CD14-positive monocyte (primary cell): Measurements from ENCODE around the gene SNRPD2. TPM values are rescaled to one million over a fixed set of nuclear protein-coding genes. Genes with fewer than 3 reads are reported as not detected.

Source experiments
- DNase-seq, 3 donors: peaks; one replicate each; pipeline ENCODE4 v3.0.0-alpha.2; 2011 to 2022
- H2AFZ ChIP-seq: 2 replicates; pipeline ENCODE4 v1.6.0; 2012; ENCODE audit warnings: mild to moderate bottlenecking, low read depth, low read length, inconsistent platforms; ENCODE audit not compliant: insufficient read depth, poor library complexity, severe bottlenecking
- H3K27ac ChIP-seq, 2 donors: 1 replicate in 1 of 2; 2 replicates in 1 of 2; pipeline ENCODE4 v1.5.1; 2012 to 2013; ENCODE audit warnings: low read length in 2 of 2, control low read depth in 1 of 2, inconsistent platforms in 1 of 2, low read depth in 1 of 2, mild to moderate bottlenecking in 1 of 2
- H3K27me3 ChIP-seq, 2 donors: one replicate each; pipeline versions ENCODE4 v1.6.0 to v1.6.1; 2011 to 2013; ENCODE audit warnings: low read length in 2 of 2; ENCODE audit not compliant: control insufficient read depth in 2 of 2, insufficient read depth in 2 of 2
- H3K36me3 ChIP-seq, 2 donors: replicated peaks in 1 of 2; 1 replicate in 1 of 2; 2 replicates in 1 of 2; pipeline versions ENCODE4 v1.5.1 to v1.6.1; 2012 to 2013; ENCODE audit warnings: low read length in 2 of 2, control low read depth in 1 of 2, inconsistent platforms in 1 of 2, mild to moderate bottlenecking in 1 of 2; ENCODE audit not compliant: insufficient read depth in 2 of 2, control insufficient read depth in 1 of 2
- H3K4me1 ChIP-seq, 2 donors: 1 replicate in 1 of 2; 2 replicates in 1 of 2; pipeline versions ENCODE4 v1.5.1 to v1.6.1; 2012 to 2013; ENCODE audit warnings: low read length in 2 of 2, control low read depth in 1 of 2, inconsistent platforms in 1 of 2, mild to moderate bottlenecking in 1 of 2, moderate library complexity in 1 of 2; ENCODE audit not compliant: insufficient read depth in 2 of 2, control insufficient read depth in 1 of 2
- H3K4me2 ChIP-seq: replicated peaks from 2 replicates; pipeline ENCODE3; 2012; ENCODE audit warnings: low read length, moderate library complexity, mild to moderate bottlenecking; ENCODE audit not compliant: poor library complexity, severe bottlenecking; ENCODE audit errors: extremely low read depth
- H3K4me3 ChIP-seq, 3 experiments: fragments of 200-600 bp in 1 of 3; sonication (generic) in 1 of 3; replicated peaks in 1 of 3; 1 replicate in 2 of 3; 2 replicates in 1 of 3; pipeline ENCODE4 v1.5.1; 2011 to 2013; ENCODE audit warnings: low read length in 3 of 3, mild to moderate bottlenecking in 3 of 3, control low read depth in 2 of 3, low read depth in 2 of 3, inconsistent platforms in 1 of 3, moderate library complexity in 1 of 3
- H3K79me2 ChIP-seq: 2 replicates; pipeline ENCODE4 v1.6.0; 2012; ENCODE audit warnings: mild to moderate bottlenecking, control low read depth, inconsistent platforms, low read length, moderate library complexity; ENCODE audit not compliant: insufficient read depth
- H3K9ac ChIP-seq: 2 replicates; pipeline ENCODE4 v1.6.0; 2017; ENCODE audit warnings: low read length, mild to moderate bottlenecking; ENCODE audit not compliant: insufficient read depth, poor library complexity, severe bottlenecking
- H3K9me3 ChIP-seq, 2 donors: replicated peaks in 1 of 2; 1 replicate in 1 of 2; 2 replicates in 1 of 2; pipeline versions ENCODE4 v1.5.1 to v1.6.1; 2012 to 2013; ENCODE audit warnings: low read length in 2 of 2, control low read depth in 1 of 2; ENCODE audit not compliant: control insufficient read depth in 1 of 2, insufficient read depth in 1 of 2
- H4K20me1 ChIP-seq: 2 replicates; pipeline ENCODE4 v1.6.0; 2012; ENCODE audit warnings: mild to moderate bottlenecking, low read length, control low read depth, moderate library complexity; ENCODE audit not compliant: insufficient read depth
- H3K27ac Mint-ChIP-seq, 7 donors: one replicate each; pipeline ENCODE4 v1.8.0; 2020; ENCODE audit warnings: mild to moderate bottlenecking in 7 of 7, mixed read lengths in 7 of 7, moderate library complexity in 6 of 7, inconsistent platforms in 2 of 7
- H3K27me3 Mint-ChIP-seq, 3 donors: one replicate each; pipeline ENCODE4 v1.8.0; 2021 to 2022; ENCODE audit warnings: low read depth in 3 of 3, mild to moderate bottlenecking in 3 of 3, mixed read lengths in 3 of 3, moderate library complexity in 3 of 3, inconsistent platforms in 1 of 3
- H3K36me3 Mint-ChIP-seq, 2 donors: one replicate each; pipeline ENCODE4 v1.8.0; 2020; ENCODE audit warnings: mixed read lengths in 2 of 2, inconsistent platforms in 1 of 2, mild to moderate bottlenecking in 1 of 2
- H3K4me1 Mint-ChIP-seq: one replicate; pipeline ENCODE4 v1.8.0; 2020; ENCODE audit warnings: mild to moderate bottlenecking, mixed read lengths
- H3K4me3 Mint-ChIP-seq, 2 donors: one replicate each; pipeline ENCODE4 v1.8.0; 2020; ENCODE audit warnings: mild to moderate bottlenecking in 2 of 2, mixed read lengths in 2 of 2, moderate library complexity in 1 of 2
- H3K9me3 Mint-ChIP-seq, 7 donors: one replicate each; pipeline ENCODE4 v1.8.0; 2020 to 2022; ENCODE audit warnings: mixed read lengths in 7 of 7, mild to moderate bottlenecking in 6 of 7, moderate library complexity in 6 of 7, inconsistent platforms in 2 of 7
- CTCF ChIP-seq: fragments of 200-600 bp; IDR thresholded peaks from one replicate; pipeline ENCODE4 v1.8.0; 2022; ENCODE audit warnings: antibody characterized with exemption, mild to moderate bottlenecking
- WGBS: methylation state at CpG from one replicate; pipeline ENCODE4 v1.1.5; 2013; ENCODE audit warnings: missing lambda C conversion rate; ENCODE audit not compliant: insufficient coverage; 5-methylcytosine and 5-hydroxymethylcytosine counted together
- intact Hi-C, 2 donors: fragments of 100-400 bp; cut with micrococcal nuclease; formaldehyde crosslinking; loops; one replicate each; pipeline versions ENCODE4 v1.15.0 to v1.15.1; 2023
- polyA plus RNA-seq, 3 donors: library from polyadenylated mRNA; depleted of rRNA in 1 of 3; unstranded in 2 of 3; stranded (reverse) in 1 of 3; fragments of 300-500 nt in 2 of 3; fragments of >200 nt in 1 of 3; fragmentation: Illumina TruSeq in 2 of 3; gene quantifications; 1 replicate in 2 of 3; 2 replicates in 1 of 3; pipeline ENCODE4 v1.2.3, GENCODE V29; 2012 to 2021

Gene SNRPD2
- polyA plus RNA-seq, 3 donors = 251 to 516 (median 491) TPM

- TF ChIP-seq CTCF = peak; percentile 99
- Histone ChIP-seq H3K9ac (peak overlapping the region; percentile 21), H3K9me3 (no peaks in the 10 kb centered on the region), H3K4me1 (peaks cover 26 to 27% of the 10 kb centered on the region in 2 donors), H4K20me1 (no peaks in the 10 kb centered on the region), H3K79me2 (no peaks in the 10 kb centered on the region), H3K27me3 (peaks cover 13 to 31% of the 10 kb centered on the region in 2 donors), H3K36me3 (peaks cover 8 to 26% of the 10 kb centered on the region in 2 donors), H2AFZ (peak overlapping the region; percentile 83), H3K4me2 (peak overlapping the region; percentile 71), H3K27ac (no peak overlapping the region), H3K4me3 (peak overlapping the region in 2 of 3 experiments; percentile 16 to 62)
- H3K36me3 Mint-ChIP-seq = peaks cover 32 to 33% of the 10 kb centered on the region in 2 donors
- peaks cover 0 to 6% (median 0%) of the 10 kb centered on the region in 7 donors for H3K9me3 Mint-ChIP-seq
- DNase-seq = peak; percentile 77 to 83 (median 82)
- peak overlapping the region in 3 of 7 donors; percentile 50 to 87 (median 59) for H3K27ac Mint-ChIP-seq
- H3K27me3 Mint-ChIP-seq = peaks cover 39 to 46% (median 40%) of the 10 kb centered on the region in 3 donors
- peak overlapping the region; percentile 76 to 93 for H3K4me3 Mint-ChIP-seq
- intact Hi-C loops = loop anchor here (2.0 to 10.0 kb wide), 4 partner anchors 74 to 187 kb away; partner anchors contain the start of genes PPM1N (in 1 of the 2) and RTN2 (in 1 of the 2)
- WGBS = 1% methylated on average over 46 of the region's 51 CpGs
- H3K4me1 Mint-ChIP-seq = peaks cover 27% of the 10 kb centered on the region
Observed at GRCh38 chr19:45681391-45682015, 10.2 kb downstream of the SNRPD2 start.

- peaks cover 37% of the 10 kb centered on the region in 2 donors for H3K4me1 ChIP-seq
- no peak overlapping the region for H3K27ac ChIP-seq
- peaks cover 0 to 7% (median 0%) of the 10 kb centered on the region in 7 donors for H3K9me3 Mint-ChIP-seq
- peaks cover 13 to 55% of the 10 kb centered on the region in 2 donors for H3K27me3 ChIP-seq
- H2AFZ ChIP-seq = no peak overlapping the region
- WGBS = 1% methylated on average over 34 of the region's 49 CpGs
- peak overlapping the region in 3 of 7 donors; percentile 9 to 53 (median 50) for H3K27ac Mint-ChIP-seq
- H3K4me1 Mint-ChIP-seq = peaks cover 33% of the 10 kb centered on the region
- H3K4me2 ChIP-seq = peak overlapping the region; percentile 58
- no peak overlapping the region for H3K9ac ChIP-seq
- intact Hi-C loops = loop anchor here in 1 of 2 donors (5.0 kb wide), 1 partner anchor 35 kb away; no protein-coding TSS in a partner anchor
- TF ChIP-seq CTCF = peak; percentile 48
- peaks cover 42 to 83% (median 61%) of the 10 kb centered on the region in 3 donors for H3K27me3 Mint-ChIP-seq
- H3K79me2 ChIP-seq = no peaks in the 10 kb centered on the region
- DNase-seq = peak; percentile 38 to 49 (median 42)
- no peaks in the 10 kb centered on the region for H4K20me1 ChIP-seq
- no peaks in the 10 kb centered on the region for H3K9me3 ChIP-seq
- peak overlapping the region; percentile 48 to 79 for H3K4me3 Mint-ChIP-seq
- H3K4me3 ChIP-seq = peak overlapping the region in 1 of 3 experiments; percentile 42
- H3K36me3 Mint-ChIP-seq = peaks cover 0 to 2% of the 10 kb centered on the region in 2 donors
- no peaks in the 10 kb centered on the region for H3K36me3 ChIP-seq
Observed at GRCh38 chr19:45677351-45678230, 14.2 kb downstream of the SNRPD2 start.
